Endothelial cell of umbilical vein (primary cell): ENCODE measurements around the gene TKT. TPM values are rescaled to one million over a fixed set of nuclear protein-coding genes. Genes with fewer than 3 reads are reported as not detected.

Experiments used
- BruUV-seq: library from RNA; stranded (reverse); fragments of 400-500 nt; replicated peaks from 2 replicates; lab custom pipeline; 2021; lab: Mats Ljungman, UMichigan
- CTCF ChIA-PET: fragments of 300-600, 350-600 bp; sonication (Branson Sonifier 250); formaldehyde crosslinking; loops from one replicate; lab custom pipeline; 2021; ENCODE audit warnings: antibody characterized with exemption, inconsistent platforms; lab: Charles Lee
- POLR2A ChIA-PET: fragments of 300-600, 350-600 bp; sonication (Branson Sonifier 250); formaldehyde crosslinking; loops from one replicate; lab custom pipeline; 2021; ENCODE audit warnings: antibody characterized with exemption, inconsistent platforms; lab: Charles Lee
- DNase-seq: peaks from one replicate; pipeline ENCODE4 v3.0.0-alpha.2; 2011; ENCODE audit warnings: low read depth, low spot score
- FAIRE-seq: peaks from 2 replicates; lab custom pipeline; 2011; peaks lifted over from hg19 to GRCh38; lab: Jason Lieb, UNC
- H2AFZ ChIP-seq: 2 replicates; pipeline ENCODE4 v1.6.0; 2012; ENCODE audit warnings: low read depth, low read length, control low read depth, inconsistent platforms
- H3K27ac ChIP-seq: 2 replicates; pipeline ENCODE4 v1.5.1; 2011; ENCODE audit warnings: low read depth, mild to moderate bottlenecking, control low read depth, low read length, moderate library complexity; ENCODE audit not compliant: insufficient read depth
- H3K27me3 ChIP-seq, 2 experiments: 2 replicates each; pipeline versions ENCODE4 v1.6.0 to v1.6.1; 2011; ENCODE audit warnings: low read length in 2 of 2, mixed read lengths in 1 of 2; ENCODE audit not compliant: control insufficient read depth in 2 of 2, insufficient read depth in 2 of 2
- H3K36me3 ChIP-seq, 2 experiments: 2 replicates in 1 of 2; 3 replicates in 1 of 2; pipeline ENCODE4 v1.5.1; 2011; ENCODE audit warnings: low read length in 2 of 2, mild to moderate bottlenecking in 1 of 2, moderate library complexity in 1 of 2; ENCODE audit not compliant: control insufficient read depth in 2 of 2, insufficient read depth in 2 of 2; ENCODE audit errors: extremely low read depth in 1 of 2
- H3K4me1 ChIP-seq: 3 replicates; pipeline ENCODE4 v1.5.1; 2011; ENCODE audit warnings: mild to moderate bottlenecking, low read length; ENCODE audit not compliant: control insufficient read depth, insufficient read depth; ENCODE audit errors: extremely low read depth
- H3K4me2 ChIP-seq: 2 replicates; pipeline ENCODE4 v1.6.1; 2011; ENCODE audit warnings: low read length, control low read depth, mixed read lengths; ENCODE audit not compliant: insufficient read depth
- H3K4me3 ChIP-seq, 3 experiments: fragments of 200-600 bp in 1 of 3; sonication (generic), shearing (Covaris generic) in 1 of 3; replicated peaks in 1 of 3; 2 replicates each; pipeline ENCODE4 v1.5.1; 2011 to 2016; ENCODE audit warnings: control low read depth in 3 of 3, low read length in 3 of 3, mild to moderate bottlenecking in 2 of 3, inconsistent platforms in 1 of 3, low read depth in 1 of 3, moderate library complexity in 1 of 3; ENCODE audit not compliant: insufficient read depth in 1 of 3
- H3K79me2 ChIP-seq: 2 replicates; pipeline ENCODE4 v1.6.0; 2012; ENCODE audit warnings: low read length, inconsistent platforms; ENCODE audit not compliant: control insufficient read depth, insufficient read depth
- H3K9ac ChIP-seq: replicated peaks from 2 replicates; pipeline ENCODE3; 2011; ENCODE audit warnings: low read length, control low read depth; ENCODE audit not compliant: insufficient read depth; ENCODE audit errors: extremely low read depth
- H3K9me1 ChIP-seq: replicated peaks from 3 replicates; pipeline ENCODE4 v1.6.0; 2011; ENCODE audit warnings: mild to moderate bottlenecking, low read length; ENCODE audit not compliant: control insufficient read depth, insufficient read depth; ENCODE audit errors: extremely low read depth
- H3K9me3 ChIP-seq: replicated peaks from 2 replicates; pipeline ENCODE4 v1.5.1; 2012; ENCODE audit warnings: low read length, inconsistent platforms; ENCODE audit not compliant: control insufficient read depth, insufficient read depth
- H4K20me1 ChIP-seq: replicated peaks from 2 replicates; pipeline ENCODE3; 2011; ENCODE audit warnings: mild to moderate bottlenecking, low read length; ENCODE audit not compliant: control insufficient read depth, insufficient read depth; ENCODE audit errors: extremely low read depth
- EZH2 ChIP-seq: IDR thresholded peaks from 2 replicates; pipeline ENCODE4 v1.6.1; 2012; ENCODE audit warnings: borderline replicate concordance, low read depth, mild to moderate bottlenecking, moderate library complexity, low read length, inconsistent platforms; ENCODE audit not compliant: severe bottlenecking
- FOS ChIP-seq: IDR thresholded peaks from 2 replicates; pipeline ENCODE4 v1.6.1; 2011; ENCODE audit warnings: mild to moderate bottlenecking, low read length, moderate library complexity, borderline replicate concordance; ENCODE audit not compliant: insufficient read depth
- GATA2 ChIP-seq: IDR thresholded peaks from 2 replicates; pipeline ENCODE4 v1.7.0; 2011; ENCODE audit warnings: low read depth, mild to moderate bottlenecking, moderate library complexity, mixed read lengths, low read length; ENCODE audit not compliant: insufficient read length, insufficient read depth
- JUN ChIP-seq: IDR thresholded peaks from 2 replicates; pipeline ENCODE4 v1.6.1; 2011; ENCODE audit warnings: borderline replicate concordance, low read depth; ENCODE audit not compliant: insufficient read length, insufficient read depth
- MYC ChIP-seq: IDR thresholded peaks from one replicate; pipeline ENCODE4 v1.6.1; 2011; ENCODE audit warnings: mild to moderate bottlenecking, low read depth, low read length
- POLR2A ChIP-seq: IDR thresholded peaks from 2 replicates; pipeline ENCODE4 v1.6.1; 2012; ENCODE audit warnings: low read depth, mild to moderate bottlenecking, control low read depth, low read length
- POLR2AphosphoS5 ChIP-seq: IDR thresholded peaks from 2 replicates; pipeline ENCODE4 v1.6.1; 2012; ENCODE audit warnings: low read depth, mild to moderate bottlenecking, control low read depth, low read length, moderate library complexity; ENCODE audit not compliant: insufficient read depth
- dilution Hi-C: fragments of 300-500 bp; cut with MboI; formaldehyde crosslinking; loops from one replicate; pipeline ENCODE4 v1.15.0; 2019; ENCODE audit warnings: low sequenced_read_pairs; ENCODE audit not compliant: extremely low pct_ligation_motif_present
- intact Hi-C: fragments of 100-400 bp; cut with micrococcal nuclease; formaldehyde crosslinking; loops from one replicate; pipeline ENCODE4 v1.10.0; 2022
- polyA plus RNA-seq, 4 experiments: library from polyadenylated mRNA; depleted of rRNA in 3 of 4; stranded (reverse) in 3 of 4; unstranded in 1 of 4; fragments of >200 nt; gene quantifications; 2 replicates each; pipeline versions ENCODE4 v1.2.1 to v1.2.3, GENCODE V29; 2011 to 2012; ENCODE audit warnings: missing spikeins in 1 of 4
- total RNA-seq: library from RNA; stranded (reverse); gene quantifications from 2 replicates; pipeline ENCODE4 v1.2.3, GENCODE V29; 2021
- TF ChIP-seq, protein P1 (sequence below): IDR thresholded peaks from 2 replicates; pipeline ENCODE4 v1.6.1; 2011; ENCODE audit not compliant: insufficient read depth, insufficient read length
- TF ChIP-seq, protein P2 (sequence below), 2 donors: IDR thresholded peaks; 1 replicate in 1 of 2; 2 replicates in 1 of 2; pipeline ENCODE4 v1.5.1; 2011; ENCODE audit warnings: low read length in 2 of 2, mild to moderate bottlenecking in 2 of 2, moderate library complexity in 2 of 2, control low read depth in 1 of 2, inconsistent platforms in 1 of 2, low read depth in 1 of 2; ENCODE audit not compliant: insufficient read depth in 1 of 2; ENCODE audit errors: extremely low read depth in 1 of 2

The TKT gene
- total and polyA plus RNA-seq, 2 donors (not counting 3 experiments of a cell fraction or from before 2014, with no cell fraction given), result 287 to 586 TPM

DNA sequence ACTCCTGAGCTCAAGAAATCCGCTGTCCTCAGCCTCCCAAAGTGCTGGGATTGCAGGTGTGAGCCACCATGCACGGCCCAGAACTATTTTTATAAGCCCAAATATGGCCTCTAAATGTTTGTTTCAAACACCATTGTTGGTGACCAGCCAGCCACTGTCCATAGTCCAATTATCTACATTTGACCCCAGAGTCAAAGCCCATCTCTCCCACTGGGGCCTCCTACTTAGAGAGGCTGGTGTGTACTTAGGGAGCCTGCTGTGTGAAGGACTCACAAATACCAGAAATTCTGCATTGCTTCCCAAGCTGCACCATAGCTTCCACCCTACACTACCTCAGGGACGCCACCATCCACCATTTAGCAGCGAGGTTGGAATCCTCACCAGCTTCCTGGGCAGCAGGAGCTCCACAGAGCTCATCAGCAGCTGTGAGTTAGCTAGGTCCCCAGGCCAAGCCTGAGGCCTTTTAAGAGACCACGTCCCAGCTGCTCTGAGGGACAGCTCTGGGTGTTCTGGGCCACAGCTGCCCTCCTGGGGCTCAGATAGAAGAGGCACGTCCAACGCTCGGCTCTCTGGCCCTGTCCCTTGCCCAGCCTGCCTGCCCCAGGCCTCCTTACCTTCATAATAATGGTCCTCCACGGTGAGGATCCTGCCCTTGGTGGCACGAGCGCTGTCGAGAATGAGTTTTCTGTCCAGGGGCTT is 29.5 kb downstream of the TKT start:
- dilution Hi-C loops, result no loop called here
- Histone ChIP-seq H3K27me3 (no peaks in the 10 kb centered on the region), H3K27ac (no peak overlapping the region), H3K9me3 (no peaks in the 10 kb centered on the region), H4K20me1 (no peaks in the 10 kb centered on the region), H3K4me2 (no peak overlapping the region), H3K4me1 (no peaks in the 10 kb centered on the region), H3K79me2 (peaks cover 2% of the 10 kb centered on the region), H2AFZ (no peak overlapping the region), H3K36me3 (peaks cover 59 to 72% of the 10 kb centered on the region in 2 experiments), H3K9me1 (no peaks in the 10 kb centered on the region), H3K4me3 (no peak overlapping the region), H3K9ac (no peak overlapping the region)
- BruUV-seq, result no TSS peak
- ChIA-PET CTCF (interaction anchor here (0.9 kb wide), 1 partner anchor 112 kb away, joined by 4 read pairs; no protein-coding TSS in a partner anchor), POLR2A (no interaction called here)
- DNase-seq (no peak), FAIRE-seq (no peak)
- no peak for TF ChIP-seq POLR2A
- TF ChIP-seq GATA2, result no peak
- TF ChIP-seq, protein P1, sequence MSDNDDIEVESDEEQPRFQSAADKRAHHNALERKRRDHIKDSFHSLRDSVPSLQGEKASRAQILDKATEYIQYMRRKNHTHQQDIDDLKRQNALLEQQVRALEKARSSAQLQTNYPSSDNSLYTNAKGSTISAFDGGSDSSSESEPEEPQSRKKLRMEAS, result no peak
- no peak for TF ChIP-seq POLR2AphosphoS5
- no peak for TF ChIP-seq MYC
- TF ChIP-seq JUN, result no peak
- no peak for TF ChIP-seq FOS
- TF ChIP-seq EZH2, result no peak
- intact Hi-C loops, result no loop called here

GRCh38 chr3:53225651-53226050 is 30.2 kb downstream of the TKT start:
- no peak overlapping the region for H3K9ac ChIP-seq
- H3K27me3 ChIP-seq, result no peaks in the 10 kb centered on the region
- FAIRE-seq (no peak), DNase-seq (no peak)
- H3K79me2 ChIP-seq, result peaks cover 2% of the 10 kb centered on the region
- H3K9me3 ChIP-seq, result no peaks in the 10 kb centered on the region
- no peak for TF ChIP-seq JUN
- no peak for TF ChIP-seq POLR2AphosphoS5
- no peak for TF ChIP-seq EZH2
- TF ChIP-seq, protein P2, sequence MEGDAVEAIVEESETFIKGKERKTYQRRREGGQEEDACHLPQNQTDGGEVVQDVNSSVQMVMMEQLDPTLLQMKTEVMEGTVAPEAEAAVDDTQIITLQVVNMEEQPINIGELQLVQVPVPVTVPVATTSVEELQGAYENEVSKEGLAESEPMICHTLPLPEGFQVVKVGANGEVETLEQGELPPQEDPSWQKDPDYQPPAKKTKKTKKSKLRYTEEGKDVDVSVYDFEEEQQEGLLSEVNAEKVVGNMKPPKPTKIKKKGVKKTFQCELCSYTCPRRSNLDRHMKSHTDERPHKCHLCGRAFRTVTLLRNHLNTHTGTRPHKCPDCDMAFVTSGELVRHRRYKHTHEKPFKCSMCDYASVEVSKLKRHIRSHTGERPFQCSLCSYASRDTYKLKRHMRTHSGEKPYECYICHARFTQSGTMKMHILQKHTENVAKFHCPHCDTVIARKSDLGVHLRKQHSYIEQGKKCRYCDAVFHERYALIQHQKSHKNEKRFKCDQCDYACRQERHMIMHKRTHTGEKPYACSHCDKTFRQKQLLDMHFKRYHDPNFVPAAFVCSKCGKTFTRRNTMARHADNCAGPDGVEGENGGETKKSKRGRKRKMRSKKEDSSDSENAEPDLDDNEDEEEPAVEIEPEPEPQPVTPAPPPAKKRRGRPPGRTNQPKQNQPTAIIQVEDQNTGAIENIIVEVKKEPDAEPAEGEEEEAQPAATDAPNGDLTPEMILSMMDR (IDR thresholded peaks at IDR 0.05; ENCODE audit: extremely low read depth in 1 of 2, insufficient read depth in 1 of 2, low read depth in 1 of 2, low read length in 2 of 2), result no peak
- TF ChIP-seq FOS, result no peak
- TF ChIP-seq, protein P1, result no peak
- TF ChIP-seq POLR2A, result no peak
- TF ChIP-seq GATA2, result no peak
- no peak for TF ChIP-seq MYC
- ChIA-PET CTCF (interaction anchor here (0.9 kb wide), 1 partner anchor 111 kb away, joined by 4 read pairs; no protein-coding TSS in a partner anchor), POLR2A (no interaction called here)
- H3K4me3 ChIP-seq, result no peak overlapping the region
- peaks cover 53 to 65% of the 10 kb centered on the region in 2 experiments for H3K36me3 ChIP-seq
- H3K4me1 ChIP-seq, result no peaks in the 10 kb centered on the region
- no peak overlapping the region for H2AFZ ChIP-seq
- dilution Hi-C loops, result no loop called here
- no TSS peak for BruUV-seq
- no peak overlapping the region for H3K27ac ChIP-seq
- H3K4me2 ChIP-seq, result no peak overlapping the region
- no peaks in the 10 kb centered on the region for H4K20me1 ChIP-seq
- intact Hi-C loops, result no loop called here
- H3K9me1 ChIP-seq, result no peaks in the 10 kb centered on the region
